ENCODE results near the gene ADAMTS3. TPM values are rescaled to one million over a fixed set of nuclear protein-coding genes. Genes with fewer than 3 reads are reported as not detected.

ADAMTS3 gene
- total and polyA plus RNA-seq, 9 of the 15 experiments (the other 6 are each of a cell fraction or from before 2014, with no cell fraction given), result 4.0 to 18.0 (median 12.1) TPM

DNA sequence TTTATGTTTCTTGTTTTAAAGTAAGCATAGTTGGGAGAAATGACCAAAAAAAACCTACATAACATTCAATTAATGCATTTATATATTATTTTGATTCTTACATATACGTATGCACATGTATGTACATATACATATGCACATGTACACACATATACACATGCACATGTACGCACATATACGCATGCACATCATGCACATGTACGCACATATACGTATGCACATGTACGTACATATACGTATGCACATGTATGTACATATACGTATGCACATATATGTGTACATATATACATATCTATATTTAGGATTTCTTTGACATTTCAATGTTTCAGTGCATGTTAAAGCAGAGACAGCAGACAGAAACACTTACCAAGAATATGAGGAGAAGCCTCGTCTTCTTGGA lies 263.4 kb downstream of the ADAMTS3 start:
- in situ Hi-C loops (cut with MboI), result no loop called here
- POLR2A ChIA-PET, result no interaction called here

GRCh38 chr4:72305080-72305479 lies 263.9 kb downstream of the ADAMTS3 start:
- POLR2A ChIA-PET, result interaction anchor here (0.5 kb wide), 1 partner anchor 345 kb away, joined by 3 read pairs; no protein-coding TSS in a partner anchor
- Histone ChIP-seq H4K20me1 (replicated peaks; ENCODE audit: control insufficient read depth, insufficient read depth, low read length) (no peaks in the 10 kb centered on the region), H3K9me3 (replicated peaks; ENCODE audit: control insufficient read depth, insufficient read depth, low read depth, low read length) (no peaks in the 10 kb centered on the region), H3K4me3 (no peak overlapping the region), H3K79me2 (ENCODE audit: control insufficient read depth, insufficient read depth, low read length) (no peaks in the 10 kb centered on the region), H3K9me1 (ENCODE audit: control insufficient read depth, insufficient read depth, low read length) (no peaks in the 10 kb centered on the region), H3K27me3 (ENCODE audit: control insufficient read depth in 2 of 2, insufficient read depth in 2 of 2, low read length in 2 of 2) (no peaks in the 10 kb centered on the region), H3K27ac (ENCODE audit: extremely low read depth, low read depth, low read length) (no peak overlapping the region), H3K4me2 (ENCODE audit: insufficient read depth, low read length) (no peak overlapping the region), H3K9ac (ENCODE audit: insufficient read depth in 1 of 2, low read depth in 2 of 2, low read length in 2 of 2) (no peak overlapping the region), H3K36me3 (ENCODE audit: control insufficient read depth, insufficient read depth, low read length) (peaks cover 18% of the 10 kb centered on the region), H3K4me1 (replicated peaks in 1 of 2; ENCODE audit: control insufficient read depth in 2 of 2, insufficient read depth in 2 of 2, low read length in 2 of 2) (no peaks in the 10 kb centered on the region), H2AFZ (ENCODE audit: low read depth, low read length) (no peak overlapping the region)
- WGBS (ENCODE audit: insufficient coverage, low coverage, missing lambda C conversion rate), result 95% methylated on average over 4 of the region's 4 CpGs
- ATAC-seq (no peak), DNase-seq (ENCODE audit: extremely low read depth in 1 of 4, low spot score in 3 of 4) (no peak), FAIRE-seq (no peak)
- CTCF ChIA-PET (ENCODE audit: low intra/inter-chr PET ratio), result interaction anchor here (0.6 kb wide), 1 partner anchor 1357 kb away, joined by 3 read pairs; no protein-coding TSS in a partner anchor
- no TSS peak for BruUV-seq (replicated peaks)
- in situ Hi-C loops (cut with MboI) (no loop called here), intact Hi-C loops (cut with micrococcal nuclease) (no loop called here)
- TF ChIP-seq ZEB2 (IDR thresholded peaks at IDR 0.05) (no peak), ZBTB7A (IDR thresholded peaks at IDR 0.05; ENCODE audit: borderline replicate concordance, control insufficient read depth, low read depth, low read length) (no peak), PBX2 (CRISPR knock-in tag; IDR thresholded peaks at IDR 0.05; ENCODE audit: low read depth) (no peak), PBX2 (tag; conservative IDR thresholded peaks at IDR 0.05; ENCODE audit: low read depth) (no peak), SP2 (IDR thresholded peaks at IDR 0.05; ENCODE audit: extremely low read depth, low read depth, low read length, poor library complexity, severe bottlenecking) (no peak), ZNF584 (CRISPR knock-in tag; IDR thresholded peaks at IDR 0.05; ENCODE audit: low read depth) (no peak), DMBX1 (CRISPR knock-in tag; IDR thresholded peaks at IDR 0.05; ENCODE audit: borderline replicate concordance) (no peak), SMARCA4 (IDR thresholded peaks at IDR 0.05) (no peak)

More for the DNA sequence above, 263.4 kb downstream of the ADAMTS3 start:
- Histone ChIP-seq H3K27me3 (ENCODE audit: control insufficient read depth in 2 of 2, insufficient read depth in 2 of 2, low read length in 2 of 2) (no peaks in the 10 kb centered on the region), H3K27ac (ENCODE audit: extremely low read depth, low read depth, low read length) (no peak overlapping the region), H3K4me3 (no peak overlapping the region), H3K79me2 (ENCODE audit: control insufficient read depth, insufficient read depth, low read length) (no peaks in the 10 kb centered on the region), H3K9me3 (replicated peaks; ENCODE audit: control insufficient read depth, insufficient read depth, low read depth, low read length) (no peaks in the 10 kb centered on the region), H3K9me1 (ENCODE audit: control insufficient read depth, insufficient read depth, low read length) (no peaks in the 10 kb centered on the region), H3K4me1 (replicated peaks in 1 of 2; ENCODE audit: control insufficient read depth in 2 of 2, insufficient read depth in 2 of 2, low read length in 2 of 2) (no peaks in the 10 kb centered on the region), H2AFZ (ENCODE audit: low read depth, low read length) (no peak overlapping the region), H4K20me1 (replicated peaks; ENCODE audit: control insufficient read depth, insufficient read depth, low read length) (no peaks in the 10 kb centered on the region), H3K36me3 (ENCODE audit: control insufficient read depth, insufficient read depth, low read length) (peaks cover 23% of the 10 kb centered on the region), H3K9ac (ENCODE audit: insufficient read depth in 1 of 2, low read depth in 2 of 2, low read length in 2 of 2) (no peak overlapping the region), H3K4me2 (ENCODE audit: insufficient read depth, low read length) (no peak overlapping the region)
- no peak for FAIRE-seq
- TF ChIP-seq KDM1A (IDR thresholded peaks at IDR 0.05), result peak in 1 of 2 experiments; percentile 55; a peak in 1 of 4 replicates
- TF ChIP-seq, protein P1, sequence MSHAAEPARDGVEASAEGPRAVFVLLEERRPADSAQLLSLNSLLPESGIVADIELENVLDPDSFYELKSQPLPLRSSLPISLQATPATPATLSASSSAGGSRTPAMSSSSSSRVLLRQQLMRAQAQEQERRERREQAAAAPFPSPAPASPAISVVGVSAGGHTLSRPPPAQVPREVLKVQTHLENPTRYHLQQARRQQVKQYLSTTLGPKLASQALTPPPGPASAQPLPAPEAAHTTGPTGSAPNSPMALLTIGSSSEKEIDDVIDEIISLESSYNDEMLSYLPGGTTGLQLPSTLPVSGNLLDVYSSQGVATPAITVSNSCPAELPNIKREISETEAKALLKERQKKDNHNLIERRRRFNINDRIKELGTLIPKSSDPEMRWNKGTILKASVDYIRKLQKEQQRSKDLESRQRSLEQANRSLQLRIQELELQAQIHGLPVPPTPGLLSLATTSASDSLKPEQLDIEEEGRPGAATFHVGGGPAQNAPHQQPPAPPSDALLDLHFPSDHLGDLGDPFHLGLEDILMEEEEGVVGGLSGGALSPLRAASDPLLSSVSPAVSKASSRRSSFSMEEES (CRISPR knock-in tag; IDR thresholded peaks at IDR 0.05), result no peak
- TF ChIP-seq KAT7 (CRISPR knock-in tag; IDR thresholded peaks at IDR 0.05; ENCODE audit: borderline replicate concordance), result no peak
- ATAC-seq, result no peak
- no TSS peak for BruUV-seq (replicated peaks)
- DNase-seq (ENCODE audit: extremely low read depth in 1 of 4, low spot score in 3 of 4), result no peak
- CTCF ChIA-PET (ENCODE audit: low intra/inter-chr PET ratio), result no interaction called here
- intact Hi-C loops (cut with micrococcal nuclease), result no loop called here
- WGBS (ENCODE audit: insufficient coverage, low coverage, missing lambda C conversion rate), result 98% methylated on average over 9 of the region's 9 CpGs

All from K562 (cell line).